Adrenal gland (tissue), 12 donors: ENCODE measurements around the gene ST6GALNAC6. TPM values are rescaled to one million over a fixed set of nuclear protein-coding genes. Genes with fewer than 3 reads are reported as not detected.

Experiments used
- DNase-seq, 7 donors: peaks; one replicate each; pipeline ENCODE4 v3.0.0-alpha.2; 2019 to 2020
- H3K27ac ChIP-seq, 5 donors: fragments of 200-600 bp; sonication (generic) in 4 of 5; 1 replicate in 3 of 5; 2 replicates in 2 of 5; pipeline versions ENCODE4 v1.5.1 to v1.8.0; 2016 to 2020; ENCODE audit warnings: mild to moderate bottlenecking in 1 of 5
- H3K27me3 ChIP-seq: fragments of 200-600 bp; 2 replicates; pipeline ENCODE4 v1.8.0; 2021
- H3K36me3 ChIP-seq, 2 donors: fragments of 200-600 bp; replicated peaks in 1 of 2; 1 replicate in 1 of 2; 2 replicates in 1 of 2; pipeline versions ENCODE4 v1.5.1 to v1.8.0; 2018 to 2022
- H3K4me1 ChIP-seq, 2 donors: fragments of 200-600 bp; replicated peaks in 1 of 2; 1 replicate in 1 of 2; 2 replicates in 1 of 2; pipeline versions ENCODE4 v1.5.1 to v1.8.0; 2018 to 2021
- H3K4me3 ChIP-seq, 4 donors: fragments of 200-600 bp; sonication (generic) in 3 of 4; one replicate each; pipeline ENCODE4 v1.5.1; 2016 to 2018
- H3K9me3 ChIP-seq, 3 donors: fragments of 200-600 bp; sonication (generic) in 1 of 3; replicated peaks in 1 of 3; 1 replicate in 2 of 3; 2 replicates in 1 of 3; pipeline versions ENCODE4 v1.5.1 to v1.8.0; 2016 to 2021
- CTCF ChIP-seq, 6 experiments: fragments of 450-650 bp in 4 of 6; fragments of 200-600 bp in 2 of 6; sonication (generic) in 1 of 6; IDR thresholded peaks; 1 replicate in 5 of 6; 2 replicates in 1 of 6; pipeline versions ENCODE4 v1.5.1 to v1.8.0; 2016 to 2021; ENCODE audit warnings: antibody characterized with exemption in 6 of 6, mild to moderate bottlenecking in 2 of 6, moderate library complexity in 1 of 6
- POLR2A ChIP-seq, 2 donors: fragments of 450-650 bp; IDR thresholded peaks; one replicate each; pipeline ENCODE4 v1.6.1; 2017; ENCODE audit warnings: antibody characterized with exemption in 2 of 2, mild to moderate bottlenecking in 2 of 2, moderate library complexity in 1 of 2
- WGBS, 4 donors: extraction: QIAGEN DNeasy Blood & Tissue Kit in 2 of 4; methylation state at CpG; one replicate each; pipeline versions ENCODE4 v1.1.5 to v1.1.7; 2013 to 2017; 5-methylcytosine and 5-hydroxymethylcytosine counted together
- intact Hi-C, 2 donors: fragments of 100-400 bp; cut with DNase I; formaldehyde crosslinking; loops; one replicate each; pipeline versions ENCODE4 v1.14.1 to v1.15.0; 2022 to 2023
- polyA plus RNA-seq, 3 donors: library from polyadenylated mRNA; stranded (reverse); fragments of 200-250 nt in 2 of 3; fragments of 350-450 nt in 1 of 3; fragmentation: Illumina TruSeq in 1 of 3; extraction: RNeasy Lipid Tissue Mini Kit (QIAGEN cat#74804) in 1 of 3; gene quantifications; one replicate each; pipeline ENCODE4 v1.2.3, GENCODE V29; 2013 to 2014
- total RNA-seq, 9 donors: library from RNA; depleted of rRNA in 4 of 9; stranded (reverse); fragments of >200 nt in 4 of 9; fragments of 120-200 nt in 1 of 9; fragmentation: NEBNext Ultra II Directional in 1 of 9; extraction: Animal tissue kit (Norgen Biotek cat#: 25700) in 1 of 9; gene quantifications; one replicate each; pipeline versions ENCODE4 v1.1.0 to v1.2.4, GENCODE V29; 2013 to 2023
- donor health status: healthy with polysubstance abuse.
- donor health status: Bipolar disorder and iron deficiency.
- donor health status: DM: yes; HTN: yes; CAD: no.
- donor health status: DM: no; HTN: no; CAD: no.
- donor health status: DM: no; HTN: no; CAD: no.
- donor health status: DM: yes; HTN: yes; CAD: no.

ST6GALNAC6 gene
- total and polyA plus RNA-seq, 12 donors, result 26.7 to 129 (median 53.2) TPM

GRCh38 chr9:127873886-127874285 is 25.5 kb downstream of the ST6GALNAC6 start:
- H3K36me3 ChIP-seq, result peaks cover 0 to 23% of the 10 kb centered on the region in 2 donors
- peak overlapping the region in 2 of 5 donors; percentile 17 to 31 for H3K27ac ChIP-seq
- DNase-seq, result peak; percentile 76 to 94 (median 91)
- TF ChIP-seq CTCF (IDR thresholded peaks at IDR 0.05) (no peak), POLR2A (IDR thresholded peaks at IDR 0.05) (no peak)
- 35 to 60% (median 43%) methylated on average over 1 to 10 of the region's 10 CpGs; no CpG with 5 or more reads in 1 of the 4 donors for WGBS, 4 donors
- H3K9me3 ChIP-seq, result no peaks in the 10 kb centered on the region
- peaks cover 20 to 45% of the 10 kb centered on the region in 2 donors for H3K4me1 ChIP-seq
- H3K27me3 ChIP-seq, result no peaks in the 10 kb centered on the region
- no peak overlapping the region for H3K4me3 ChIP-seq
- intact Hi-C loops, result loop anchor here in 1 of 2 donors (5.0 kb wide), 2 partner anchors 33 to 132 kb away; no protein-coding TSS in a partner anchor

GRCh38 chr9:127873223-127873691 is 26.1 kb downstream of the ST6GALNAC6 start:
- Histone ChIP-seq H3K4me3 (no peak overlapping the region), H3K4me1 (peaks cover 20 to 41% of the 10 kb centered on the region in 2 donors), H3K9me3 (no peaks in the 10 kb centered on the region), H3K27ac (peak overlapping the region in 1 of 5 donors; percentile 11), H3K27me3 (no peaks in the 10 kb centered on the region), H3K36me3 (peaks cover 0 to 25% of the 10 kb centered on the region in 2 donors)
- TF ChIP-seq POLR2A (IDR thresholded peaks at IDR 0.05), result no peak
- no peak for TF ChIP-seq CTCF (IDR thresholded peaks at IDR 0.05)
- intact Hi-C loops, result loop anchor here in 1 of 2 donors (5.0 kb wide), 2 partner anchors 34 to 131 kb away; no protein-coding TSS in a partner anchor
- no peak for DNase-seq
- WGBS, 4 donors, result 69 to 87% (median 81%) methylated on average over 5 to 19 of the region's 19 CpGs

GRCh38 chr9:127872369-127873222 is 26.8 kb downstream of the ST6GALNAC6 start:
- Histone ChIP-seq H3K4me3 (no peak overlapping the region), H3K27me3 (no peaks in the 10 kb centered on the region), H3K36me3 (peaks cover 0 to 29% of the 10 kb centered on the region in 2 donors), H3K27ac (no peak overlapping the region), H3K9me3 (no peaks in the 10 kb centered on the region), H3K4me1 (peaks cover 14 to 35% of the 10 kb centered on the region in 2 donors)
- TF ChIP-seq CTCF (IDR thresholded peaks at IDR 0.05), result no peak
- TF ChIP-seq POLR2A (IDR thresholded peaks at IDR 0.05), result no peak
- intact Hi-C loops, result loop anchor here in 1 of 2 donors (5.0 kb wide), 2 partner anchors 35 to 130 kb away; no protein-coding TSS in a partner anchor
- WGBS, 4 donors, result 89 to 96% (median 93%) methylated on average over 7 to 20 of the region's 20 CpGs
- no peak for DNase-seq

- intact Hi-C loops, result loop anchor here in 1 of 2 donors (5.0 kb wide), 2 partner anchors 36 to 129 kb away; no protein-coding TSS in a partner anchor
- H3K4me3 ChIP-seq, result no peak overlapping the region
- no peak for TF ChIP-seq CTCF (IDR thresholded peaks at IDR 0.05)
- TF ChIP-seq POLR2A (IDR thresholded peaks at IDR 0.05), result no peak
- H3K36me3 ChIP-seq, result peaks cover 0 to 29% of the 10 kb centered on the region in 2 donors
- peaks cover 7 to 28% of the 10 kb centered on the region in 2 donors for H3K4me1 ChIP-seq
- H3K27me3 ChIP-seq, result no peaks in the 10 kb centered on the region
- 88 to 95% (median 91%) methylated on average over 8 to 9 of the region's 9 CpGs for WGBS, 4 donors
- no peak overlapping the region for H3K27ac ChIP-seq
- no peaks in the 10 kb centered on the region for H3K9me3 ChIP-seq
- no peak for DNase-seq
Observed at GRCh38 chr9:127871531-127871930, 27.9 kb downstream of the ST6GALNAC6 start.
